Kidney (tissue), 14 donors: ENCODE data around the gene GNB1. TPM values are rescaled to one million over a fixed set of nuclear protein-coding genes. Genes with fewer than 3 reads are reported as not detected.

Source experiments
- DNase-seq, 5 donors: peaks; one replicate each; pipeline ENCODE4 v3.0.0-alpha.2; 2013 to 2020
- FAIRE-seq: peaks from 2 replicates; lab custom pipeline; 2012; peaks lifted over from hg19 to GRCh38; lab: Jason Lieb, UNC
- H3K27ac ChIP-seq, 2 donors: one replicate each; pipeline ENCODE4 v1.7.0; 2013; ENCODE audit warnings: low read depth in 2 of 2, low read length in 2 of 2, inconsistent platforms in 1 of 2
- H3K27me3 ChIP-seq: one replicate; pipeline ENCODE4 v1.7.1; 2013; ENCODE audit warnings: low read length, inconsistent platforms; ENCODE audit not compliant: control insufficient read depth, insufficient read depth
- H3K36me3 ChIP-seq, 3 donors: one replicate each; pipeline versions ENCODE4 v1.7.0 to v1.7.1; 2013; ENCODE audit warnings: low read length in 3 of 3, control low read depth in 1 of 3, inconsistent platforms in 1 of 3; ENCODE audit not compliant: insufficient read depth in 3 of 3, control insufficient read depth in 2 of 3
- H3K4me1 ChIP-seq, 3 donors: one replicate each; pipeline versions ENCODE4 v1.7.0 to v1.7.1; 2013; ENCODE audit warnings: low read length in 3 of 3, inconsistent platforms in 1 of 3, low read depth in 1 of 3; ENCODE audit not compliant: control insufficient read depth in 2 of 3, insufficient read depth in 2 of 3
- H3K4me3 ChIP-seq, 3 donors: one replicate each; pipeline versions ENCODE4 v1.7.0 to v1.8.1; 2013; ENCODE audit warnings: low read length in 3 of 3, control low read depth in 1 of 3, inconsistent platforms in 1 of 3
- H3K9ac ChIP-seq, 3 donors: one replicate each; pipeline versions ENCODE4 v1.7.0 to v1.7.1; 2013; ENCODE audit warnings: low read length in 3 of 3, control low read depth in 1 of 3, inconsistent platforms in 1 of 3
- H3K9me3 ChIP-seq, 3 donors: one replicate each; pipeline versions ENCODE4 v1.7.0 to v1.7.1; 2013; ENCODE audit warnings: low read length in 3 of 3, control low read depth in 1 of 3, inconsistent platforms in 1 of 3; ENCODE audit not compliant: control insufficient read depth in 2 of 3, insufficient read depth in 1 of 3
- CTCF ChIP-seq: IDR thresholded peaks from 3 replicates; pipeline ENCODE4 v1.5.1; 2012; ENCODE audit warnings: mild to moderate bottlenecking, moderate library complexity, borderline replicate concordance; ENCODE audit not compliant: insufficient read depth; ENCODE audit errors: extremely low read depth
- intact Hi-C: fragments of 100-400 bp; cut with DNase I; formaldehyde crosslinking; loops from one replicate; pipeline ENCODE4 v1.11.1; 2022
- polyA plus RNA-seq: library from polyadenylated mRNA; stranded (reverse); fragments of 350-450 nt; fragmentation: Illumina TruSeq; extraction: RNeasy Lipid Tissue Mini Kit (QIAGEN cat#74804); gene quantifications from one replicate; pipeline ENCODE4 v1.2.3, GENCODE V29; 2014; ENCODE audit warnings: low read depth, low replicate concordance; ENCODE audit not compliant: insufficient read depth
- total RNA-seq: library from RNA; stranded (reverse); fragmentation: NEBNext Ultra II Directional; extraction: Animal tissue kit (Norgen Biotek cat#: 25700); gene quantifications from one replicate; pipeline ENCODE4 v1.2.1, GENCODE V29; 2021
- donor health status: control.
- donor health status: control.
- donor health status: control.
- donor health status: control.
- donor health status: control.
- donor health status: DM: yes; HTN: yes; CAD: no.
- donor health status: Normal renal cell carcinoma (clear cell type).

GNB1 gene
- total and polyA plus RNA-seq, 2 donors from 2014 or later: 144 to 347 TPM

- DNase-seq (peak in 1 of 5 donors; percentile 61), FAIRE-seq (no peak)
- no peaks in the 10 kb centered on the region for H3K27me3 ChIP-seq
- no peaks in the 10 kb centered on the region for H3K36me3 ChIP-seq
- TF ChIP-seq CTCF: no peak
- no peaks in the 10 kb centered on the region for H3K9me3 ChIP-seq
- H3K9ac ChIP-seq: peak overlapping the region in 1 of 3 donors; percentile 61
- intact Hi-C loops: no loop called here
- peak overlapping the region in 2 of 3 donors; percentile 46 to 55 for H3K4me3 ChIP-seq
- H3K4me1 ChIP-seq: peaks cover 0 to 40% (median 15%) of the 10 kb centered on the region in 3 donors
- H3K27ac ChIP-seq: peak overlapping the region; percentile 75 to 89
Observed at GRCh38 chr1:1779320-1779675, 111.6 kb downstream of the GNB1 start.

- Histone ChIP-seq H3K27me3 (no peaks in the 10 kb centered on the region), H3K9me3 (no peaks in the 10 kb centered on the region), H3K4me1 (peaks cover 0 to 40% (median 15%) of the 10 kb centered on the region in 3 donors), H3K36me3 (no peaks in the 10 kb centered on the region), H3K9ac (peak overlapping the region in 2 of 3 donors; percentile 39 to 61), H3K27ac (peak overlapping the region; percentile 75 to 89), H3K4me3 (peak overlapping the region in 2 of 3 donors; percentile 46 to 55)
- FAIRE-seq (no peak), DNase-seq (peak; percentile 66 to 96 (median 76))
- intact Hi-C loops: no loop called here
- peak; percentile 11 for TF ChIP-seq CTCF
Observed at GRCh38 chr1:1778663-1779319, 112.1 kb downstream of the GNB1 start.

GRCh38 chr1:1777950-1778662 lies 112.8 kb downstream of the GNB1 start, which contains the start of gene NADK:
Gene NADK (minus strand): TSS chr1:1778470. CDS start chr1:1765406, 13,064 bp downstream.
- intact Hi-C loops: no loop called here
- FAIRE-seq (no peak), DNase-seq (peak; percentile 64 to 89 (median 75))

More at GRCh38 chr1:1777950-1778662, 112.8 kb downstream of the GNB1 start, which contains the start of gene NADK:
- H3K27me3 ChIP-seq: no peaks in the 10 kb centered on the region
- peak within 1 kb of the TSS; percentile 87 to 89 for H3K27ac ChIP-seq
- no peaks in the 10 kb centered on the region for H3K36me3 ChIP-seq
- H3K9ac ChIP-seq: peak within 1 kb of the TSS; percentile 23 to 89 (median 84)
- no peaks in the 10 kb centered on the region for H3K9me3 ChIP-seq
- H3K4me1 ChIP-seq: peaks cover 0 to 36% (median 13%) of the 10 kb centered on the region in 3 donors
- H3K4me3 ChIP-seq: peak within 1 kb of the TSS; percentile 58 to 84 (median 70)
- no peak for TF ChIP-seq CTCF
